ENCODE results near the gene GRIPAP1. TPM values are rescaled to one million over a fixed set of nuclear protein-coding genes. Genes with fewer than 3 reads are reported as not detected.

GRIPAP1 gene
- total RNA-seq, 2 donors from 2014 or later: 29.8 to 36.6 TPM

GRCh38 chrX:48971249-48972219 is 30.5 kb downstream of the GRIPAP1 start, which contains the start of gene KCND1:
Gene KCND1, minus strand, starts transcription at chrX:48971844. Its CDS starts 1,573 bp downstream, at chrX:48970271.
- Histone ChIP-seq H3K4me3 (peak within 1 kb of the TSS; percentile 73), H3K27me3 (replicated peaks; ENCODE audit: insufficient read depth) (no peaks in the 10 kb centered on the region), H3K4me1 (ENCODE audit: control insufficient read depth in 1 of 2, low read depth in 2 of 2) (peaks cover 0 to 2% of the 10 kb centered on the region in 2 donors), H3K9me3 (no peaks in the 10 kb centered on the region), H3K27ac (peak within 1 kb of the TSS; percentile 43 to 64), H3K36me3 (no peaks in the 10 kb centered on the region)
- TF ChIP-seq CTCF (IDR thresholded peaks at IDR 0.05): no peak
- DNase-seq (ENCODE audit: low spot score): no peak
- ATAC-seq (ENCODE audit: insufficient number of reproducible peaks, low FRiP score, low read depth): no peak

GRCh38 chrX:48969471-48969870 is 32.6 kb downstream of the GRIPAP1 start:
- Histone ChIP-seq H3K36me3 (no peaks in the 10 kb centered on the region), H3K4me3 (no peak overlapping the region), H3K27me3 (replicated peaks; ENCODE audit: insufficient read depth) (no peaks in the 10 kb centered on the region), H3K27ac (no peak overlapping the region), H3K9me3 (no peaks in the 10 kb centered on the region), H3K4me1 (ENCODE audit: control insufficient read depth in 1 of 2, low read depth in 2 of 2) (peaks cover 0 to 2% of the 10 kb centered on the region in 2 donors)
- TF ChIP-seq CTCF (IDR thresholded peaks at IDR 0.05): no peak
- no peak for DNase-seq (ENCODE audit: low spot score)
- no peak for ATAC-seq (ENCODE audit: insufficient number of reproducible peaks, low FRiP score, low read depth)

- no peak overlapping the region for H3K4me3 ChIP-seq
These were observed 33.7 kb downstream of the GRIPAP1 start for GRCh38 chrX:48968377-48968776.

GRCh38 chrX:48966796-48967579 is 35.1 kb downstream of the GRIPAP1 start:
- no peak for TF ChIP-seq CTCF (IDR thresholded peaks at IDR 0.05)
- H3K36me3 ChIP-seq: no peaks in the 10 kb centered on the region
- ATAC-seq (ENCODE audit: insufficient number of reproducible peaks, low FRiP score, low read depth): no peak
- DNase-seq (ENCODE audit: low spot score): no peak
- no peaks in the 10 kb centered on the region for H3K9me3 ChIP-seq
- H3K27ac ChIP-seq: no peak overlapping the region
- no peaks in the 10 kb centered on the region for H3K27me3 ChIP-seq (replicated peaks; ENCODE audit: insufficient read depth)
- peaks cover 0 to under 1% of the 10 kb centered on the region in 2 donors for H3K4me1 ChIP-seq (ENCODE audit: control insufficient read depth in 1 of 2, low read depth in 2 of 2)
- no peak overlapping the region for H3K4me3 ChIP-seq

More at GRCh38 chrX:48968377-48968776, 33.7 kb downstream of the GRIPAP1 start:
- H3K27me3 ChIP-seq (replicated peaks; ENCODE audit: insufficient read depth): no peaks in the 10 kb centered on the region
- ATAC-seq (ENCODE audit: insufficient number of reproducible peaks, low FRiP score, low read depth): no peak
- no peak for DNase-seq (ENCODE audit: low spot score)
- H3K27ac ChIP-seq: no peak overlapping the region
- H3K36me3 ChIP-seq: no peaks in the 10 kb centered on the region
- no peak for TF ChIP-seq CTCF (IDR thresholded peaks at IDR 0.05)
- no peaks in the 10 kb centered on the region for H3K9me3 ChIP-seq
- H3K4me1 ChIP-seq (ENCODE audit: control insufficient read depth in 1 of 2, low read depth in 2 of 2): peaks cover 0 to 2% of the 10 kb centered on the region in 2 donors

- H3K4me1 ChIP-seq (ENCODE audit: control insufficient read depth in 1 of 2, low read depth in 2 of 2): no peaks in the 10 kb centered on the region
- no peaks in the 10 kb centered on the region for H3K36me3 ChIP-seq
- no peak for ATAC-seq (ENCODE audit: insufficient number of reproducible peaks, low FRiP score, low read depth)
- H3K27ac ChIP-seq: no peak overlapping the region
- no peaks in the 10 kb centered on the region for H3K9me3 ChIP-seq
- TF ChIP-seq CTCF (IDR thresholded peaks at IDR 0.05): no peak
- no peak for DNase-seq (ENCODE audit: low spot score)
- H3K27me3 ChIP-seq (replicated peaks; ENCODE audit: insufficient read depth): no peaks in the 10 kb centered on the region
- H3K4me3 ChIP-seq: no peak overlapping the region
These were observed 36.1 kb downstream of the GRIPAP1 start for GRCh38 chrX:48965959-48966358.
